WERI-Rb-1 (cell line): ENCODE data around the gene NPTXR.

Experiments
- DNase-seq: peaks from one replicate; pipeline ENCODE4 v3.0.0-alpha.2; 2020
- H3K27ac ChIP-seq: fragments of 250-450 bp; sonication (Bioruptor Pico); 2 replicates; pipeline ENCODE4 v1.5.1; 2020; ENCODE audit warnings: mild to moderate bottlenecking, moderate library complexity
- H3K27me3 ChIP-seq: fragments of 250-450 bp; sonication (Bioruptor Pico); 2 replicates; pipeline ENCODE4 v1.5.1; 2021; ENCODE audit warnings: mild to moderate bottlenecking, low read depth, moderate library complexity; ENCODE audit not compliant: insufficient read depth, severe bottlenecking
- H3K36me3 ChIP-seq: fragments of 250-450 bp; sonication (Bioruptor Pico); 2 replicates; pipeline ENCODE4 v1.5.1; 2020; ENCODE audit warnings: mild to moderate bottlenecking, moderate library complexity
- H3K4me3 ChIP-seq: 2 replicates; pipeline ENCODE4 v1.5.1; 2011; ENCODE audit warnings: low read depth, mild to moderate bottlenecking, control low read depth, low read length
- H3K9me3 ChIP-seq: fragments of 250-450 bp; sonication (Bioruptor Pico); 2 replicates; pipeline ENCODE4 v1.5.1; 2021; ENCODE audit warnings: mild to moderate bottlenecking, moderate library complexity; ENCODE audit not compliant: severe bottlenecking
- CTCF ChIP-seq: IDR thresholded peaks from 2 replicates; pipeline ENCODE4 v1.5.1; 2011; ENCODE audit warnings: low read depth, mild to moderate bottlenecking, control low read depth, inconsistent platforms, low read length

NPTXR gene

GRCh38 chr22:38843657-38844314, at the start of gene NPTXR:
NPTXR (minus strand) TSS chr22:38844028.
- H3K27ac ChIP-seq = peak within 1 kb of the TSS; percentile 67
- no peak for TF ChIP-seq CTCF
- H3K9me3 ChIP-seq = no peaks in the 10 kb centered on the region
- H3K27me3 ChIP-seq = no peaks in the 10 kb centered on the region
- H3K36me3 ChIP-seq = no peaks in the 10 kb centered on the region; the same call in 1 of the 2 replicates
- peak; percentile 75 for DNase-seq
- peak within 1 kb of the TSS; percentile 47 for H3K4me3 ChIP-seq

DNA sequence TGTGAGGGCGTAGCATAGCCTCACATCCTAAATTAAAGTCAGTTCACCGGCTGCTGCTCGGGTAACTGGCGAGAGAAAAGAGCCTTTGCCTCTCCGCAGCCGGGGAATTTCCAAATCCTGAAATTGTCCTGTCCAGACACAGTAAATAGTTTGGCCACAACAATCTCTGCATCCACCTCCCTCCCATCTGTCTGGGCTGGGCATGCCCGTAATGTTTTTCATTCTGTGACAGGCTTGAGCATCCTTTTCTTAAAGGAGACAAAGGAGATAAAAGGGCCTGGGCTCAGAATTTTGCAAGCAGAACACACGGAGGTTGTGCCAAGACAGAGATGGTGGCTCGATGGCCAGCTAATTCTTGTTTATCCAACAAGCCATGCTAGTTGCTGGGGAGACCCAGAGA, 47.4 kb upstream of the NPTXR start:
- no peak for TF ChIP-seq CTCF
- H3K9me3 ChIP-seq = peaks cover 2% of the 10 kb centered on the region
- no peaks in the 10 kb centered on the region for H3K36me3 ChIP-seq
- no peak overlapping the region for H3K27ac ChIP-seq
- no peak for DNase-seq
- H3K4me3 ChIP-seq = no peak overlapping the region
- H3K27me3 ChIP-seq = no peaks in the 10 kb centered on the region

GRCh38 chr22:38890377-38890776, 46.5 kb upstream of the NPTXR start:
- H3K4me3 ChIP-seq = no peak overlapping the region
- peaks cover 2% of the 10 kb centered on the region for H3K9me3 ChIP-seq
- H3K27ac ChIP-seq = no peak overlapping the region
- no peaks in the 10 kb centered on the region for H3K36me3 ChIP-seq
- no peak for TF ChIP-seq CTCF
- DNase-seq = no peak
- no peaks in the 10 kb centered on the region for H3K27me3 ChIP-seq

GRCh38 chr22:38886333-38886732, 42.5 kb upstream of the NPTXR start:
- H3K27ac ChIP-seq = no peak overlapping the region
- H3K9me3 ChIP-seq = peaks cover 2% of the 10 kb centered on the region
- H3K4me3 ChIP-seq = no peak overlapping the region
- H3K27me3 ChIP-seq = no peaks in the 10 kb centered on the region
- DNase-seq = no peak
- TF ChIP-seq CTCF = no peak
- H3K36me3 ChIP-seq = no peaks in the 10 kb centered on the region

DNA sequence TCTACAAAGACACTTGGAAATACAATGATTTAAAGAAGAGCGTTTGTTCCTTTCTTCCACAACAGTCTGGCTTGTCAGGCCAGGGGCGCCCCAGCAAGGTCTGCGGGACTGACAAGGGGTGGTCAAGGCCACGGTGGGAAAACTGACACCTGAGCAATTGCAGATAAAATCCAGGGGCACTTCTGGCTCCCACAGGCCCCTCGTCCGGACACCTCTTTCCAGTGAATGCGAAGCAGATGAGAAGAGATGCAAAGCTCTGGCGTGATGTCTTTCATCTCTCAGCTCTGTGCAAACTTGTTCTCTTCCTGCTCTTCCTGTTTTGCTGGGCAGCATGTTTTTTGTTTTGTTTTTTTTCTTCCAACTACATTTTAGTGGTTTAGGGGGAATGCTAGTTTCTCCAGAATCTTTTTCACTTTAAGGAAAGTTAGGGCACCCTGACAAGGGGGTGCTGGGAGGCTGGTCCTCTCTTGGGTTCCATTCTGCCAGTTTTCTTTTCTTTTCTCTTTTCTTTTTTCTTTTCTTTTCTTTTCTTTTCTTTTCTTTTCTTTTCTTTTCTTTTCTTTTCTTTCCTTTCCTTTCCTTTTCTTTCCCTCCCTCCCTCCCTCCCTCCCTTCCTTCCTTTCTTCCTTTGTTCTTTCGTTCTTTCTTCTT, 39.3 kb upstream of the NPTXR start:
- Histone ChIP-seq H3K36me3 (no peaks in the 10 kb centered on the region), H3K9me3 (no peaks in the 10 kb centered on the region), H3K27me3 (no peaks in the 10 kb centered on the region), H3K4me3 (no peak overlapping the region), H3K27ac (no peak overlapping the region)
- DNase-seq = no peak
- no peak for TF ChIP-seq CTCF
